MM.1S (cell line): ENCODE measurements around the gene MEGF8.

Experiments
- DNase-seq: peaks from one replicate; pipeline ENCODE4 v3.0.0-alpha.2; 2015
- H2AFZ ChIP-seq: fragments of 300-600 bp; sonication (generic); 2 replicates; pipeline ENCODE4 v1.6.0; 2016; ENCODE audit warnings: antibody characterized with exemption, low read length
- H3F3A ChIP-seq: fragments of 300-600 bp; sonication (generic); 2 replicates; pipeline ENCODE4 v1.6.1; 2016; ENCODE audit warnings: mild to moderate bottlenecking, antibody characterized with exemption, low read length, moderate library complexity, mixed read lengths; ENCODE audit not compliant: insufficient read depth
- H3K27ac ChIP-seq: fragments of 300-600 bp; sonication (generic); 2 replicates; pipeline ENCODE4 v1.5.1; 2016; ENCODE audit warnings: mild to moderate bottlenecking, low read length
- H3K27me3 ChIP-seq: fragments of 300-600 bp; sonication (generic); replicated peaks from 2 replicates; pipeline ENCODE4 v1.6.0; 2016; ENCODE audit warnings: low read length; ENCODE audit not compliant: insufficient read depth
- H3K36me3 ChIP-seq: fragments of 300-600 bp; sonication (generic); replicated peaks from 2 replicates; pipeline ENCODE4 v1.6.1; 2016; ENCODE audit warnings: mild to moderate bottlenecking, low read length, mixed read lengths; ENCODE audit not compliant: insufficient read depth
- H3K4me1 ChIP-seq: fragments of 300-600 bp; sonication (generic); 2 replicates; pipeline ENCODE4 v1.6.1; 2016; ENCODE audit warnings: low read length, mixed read lengths
- H3K4me2 ChIP-seq: fragments of 300-600 bp; sonication (generic); 2 replicates; pipeline ENCODE4 v1.6.0; 2016; ENCODE audit warnings: low read depth, low read length
- H3K4me3 ChIP-seq: fragments of 300-600 bp; sonication (generic); 2 replicates; pipeline ENCODE4 v1.5.1; 2016; ENCODE audit warnings: low read length, mixed read lengths
- H3K79me2 ChIP-seq: fragments of 300-600 bp; sonication (generic); 2 replicates; pipeline ENCODE4 v1.6.1; 2016; ENCODE audit warnings: mixed run types, low read length, mixed read lengths
- H3K9ac ChIP-seq: fragments of 300-600 bp; sonication (generic); 2 replicates; pipeline ENCODE4 v1.6.1; 2016; ENCODE audit warnings: low read length, mixed read lengths
- H3K9me2 ChIP-seq: fragments of 300-600 bp; sonication (generic); replicated peaks from 2 replicates; pipeline ENCODE4 v1.6.1; 2016; ENCODE audit warnings: mild to moderate bottlenecking, low read length, mixed read lengths; ENCODE audit not compliant: insufficient read depth
- H3K9me3 ChIP-seq: fragments of 300-600 bp; sonication (generic); replicated peaks from 2 replicates; pipeline ENCODE4 v1.6.1; 2016; ENCODE audit warnings: mild to moderate bottlenecking, low read length, mixed read lengths; ENCODE audit not compliant: insufficient read depth
- H4K20me1 ChIP-seq: fragments of 300-600 bp; sonication (generic); 2 replicates; pipeline ENCODE4 v1.6.1; 2016; ENCODE audit warnings: mild to moderate bottlenecking, low read length, moderate library complexity, mixed read lengths; ENCODE audit not compliant: insufficient read depth
- CTCF ChIP-seq: fragments of 300-600 bp; sonication (generic); IDR thresholded peaks from 2 replicates; pipeline ENCODE4 v1.5.1; 2016; ENCODE audit warnings: antibody characterized with exemption, low read length, mixed read lengths
- EZH2 ChIP-seq: fragments of 300-600 bp; sonication (generic); optimal IDR thresholded peaks from 2 replicates; pipeline ENCODE3; 2017; ENCODE audit warnings: low read depth, mild to moderate bottlenecking, antibody characterized with exemption, low read length, mixed read lengths
- EZH2phosphoT487 ChIP-seq: fragments of 300-600 bp; sonication (generic); IDR thresholded peaks from 2 replicates; pipeline ENCODE4 v1.6.1; 2018; ENCODE audit warnings: antibody characterized with exemption, low read length

MEGF8 gene

GRCh38 chr19:42353341-42354015 lies 28.0 kb downstream of the MEGF8 start:
- H3K36me3 ChIP-seq: no peaks in the 10 kb centered on the region
- no peak overlapping the region for H3K4me3 ChIP-seq
- no peaks in the 10 kb centered on the region for H3K79me2 ChIP-seq
- no peaks in the 10 kb centered on the region for H3K27me3 ChIP-seq
- no peaks in the 10 kb centered on the region for H3K9me2 ChIP-seq
- no peak overlapping the region for H3K9ac ChIP-seq
- no peak for DNase-seq
- TF ChIP-seq EZH2phosphoT487: no peak
- no peak for TF ChIP-seq CTCF
- TF ChIP-seq EZH2: no peak
- H3K9me3 ChIP-seq: no peaks in the 10 kb centered on the region
- H3K4me1 ChIP-seq: no peaks in the 10 kb centered on the region
- H3K27ac ChIP-seq: no peak overlapping the region
- no peak overlapping the region for H3K4me2 ChIP-seq
- H4K20me1 ChIP-seq: no peaks in the 10 kb centered on the region
- H3F3A ChIP-seq: no peaks in the 10 kb centered on the region
- no peak overlapping the region for H2AFZ ChIP-seq

- no peak overlapping the region for H3K4me2 ChIP-seq
- no peaks in the 10 kb centered on the region for H4K20me1 ChIP-seq
- no peaks in the 10 kb centered on the region for H3K9me3 ChIP-seq
- no peak overlapping the region for H3K4me3 ChIP-seq
- TF ChIP-seq CTCF (no peak), EZH2phosphoT487 (no peak), EZH2 (no peak)
- no peaks in the 10 kb centered on the region for H3K36me3 ChIP-seq
- no peak for DNase-seq
- no peak overlapping the region for H3K9ac ChIP-seq
- no peaks in the 10 kb centered on the region for H3F3A ChIP-seq
- no peaks in the 10 kb centered on the region for H3K79me2 ChIP-seq
- H3K27me3 ChIP-seq: no peaks in the 10 kb centered on the region
- no peaks in the 10 kb centered on the region for H3K9me2 ChIP-seq
- H3K4me1 ChIP-seq: no peaks in the 10 kb centered on the region
- no peak overlapping the region for H3K27ac ChIP-seq
- H2AFZ ChIP-seq: no peak overlapping the region
These were observed 30.5 kb downstream of the MEGF8 start for GRCh38 chr19:42355896-42356295.

GRCh38 chr19:42356686-42357085 lies 31.3 kb downstream of the MEGF8 start:
- Histone ChIP-seq H3K36me3 (no peaks in the 10 kb centered on the region), H3K27me3 (no peaks in the 10 kb centered on the region), H3K9ac (no peak overlapping the region), H3K27ac (no peak overlapping the region), H3K4me3 (no peak overlapping the region), H3K9me2 (no peaks in the 10 kb centered on the region), H3F3A (no peaks in the 10 kb centered on the region), H3K9me3 (no peaks in the 10 kb centered on the region), H3K79me2 (no peaks in the 10 kb centered on the region), H2AFZ (no peak overlapping the region), H3K4me2 (no peak overlapping the region), H4K20me1 (no peaks in the 10 kb centered on the region), H3K4me1 (no peaks in the 10 kb centered on the region)
- DNase-seq: no peak
- no peak for TF ChIP-seq EZH2
- no peak for TF ChIP-seq CTCF
- no peak for TF ChIP-seq EZH2phosphoT487
